Lung (tissue), 12 donors: ENCODE results near the gene HS6ST3. TPM values are rescaled to one million over a fixed set of nuclear protein-coding genes. Genes with fewer than 3 reads are reported as not detected.

Experiments
- ATAC-seq: fragments of 200-7000 bp; cut with Tn5 transposase; one replicate; pipeline ENCODE4 v1.9.1; 2020; ENCODE audit warnings: moderate number of reproducible peaks; ENCODE audit not compliant: insufficient read depth, low FRiP score
- DNase-seq, 3 donors: peaks; one replicate each; pipeline ENCODE4 v3.0.0-alpha.2; 2013 to 2017
- H3K27ac ChIP-seq, 2 donors: one replicate each; pipeline ENCODE4 v1.5.1; 2013; ENCODE audit warnings: mild to moderate bottlenecking in 2 of 2, moderate library complexity in 2 of 2, control low read depth in 1 of 2, inconsistent platforms in 1 of 2, low read depth in 1 of 2, low read length in 1 of 2
- H3K27me3 ChIP-seq, 3 donors: one replicate each; pipeline ENCODE4 v1.5.1; 2013; ENCODE audit warnings: low read length in 2 of 3; ENCODE audit not compliant: control insufficient read depth in 3 of 3, insufficient read depth in 3 of 3
- H3K36me3 ChIP-seq, 4 donors: one replicate each; pipeline ENCODE4 v1.5.1; 2013; ENCODE audit warnings: low read length in 4 of 4, mild to moderate bottlenecking in 1 of 4, moderate library complexity in 1 of 4; ENCODE audit not compliant: control insufficient read depth in 4 of 4, insufficient read depth in 4 of 4
- H3K4me1 ChIP-seq, 5 donors: one replicate each; pipeline ENCODE4 v1.5.1; 2013; ENCODE audit warnings: low read length in 5 of 5, mild to moderate bottlenecking in 2 of 5, moderate library complexity in 1 of 5; ENCODE audit not compliant: control insufficient read depth in 5 of 5, insufficient read depth in 5 of 5
- H3K4me3 ChIP-seq: one replicate; pipeline ENCODE4 v1.5.1; 2013; ENCODE audit warnings: mild to moderate bottlenecking, control low read depth, moderate library complexity
- H3K9ac ChIP-seq, 2 donors: one replicate each; pipeline ENCODE4 v1.5.1; 2013; ENCODE audit warnings: low read length in 2 of 2, control low read depth in 1 of 2; ENCODE audit not compliant: insufficient read depth in 1 of 2
- H3K9me3 ChIP-seq, 4 donors: one replicate each; pipeline ENCODE4 v1.5.1; 2013; ENCODE audit warnings: low read length in 3 of 4, mild to moderate bottlenecking in 1 of 4, moderate library complexity in 1 of 4; ENCODE audit not compliant: control insufficient read depth in 4 of 4, insufficient read depth in 3 of 4
- CTCF ChIP-seq: IDR thresholded peaks from 2 replicates; pipeline ENCODE4 v1.5.1; 2012; ENCODE audit warnings: mild to moderate bottlenecking; ENCODE audit errors: control extremely low read depth, extremely low read depth
- WGBS, 2 donors: extraction: QIAGEN DNeasy Blood & Tissue Kit; methylation state at CpG; one replicate each; pipeline ENCODE4 v1.1.7; 2013; 5-methylcytosine and 5-hydroxymethylcytosine counted together
- polyA plus RNA-seq, 2 donors: library from polyadenylated mRNA; stranded (reverse); fragments of 200-250 nt; gene quantifications; one replicate each; pipeline ENCODE4 v1.2.1, GENCODE V29; 2013
- total RNA-seq, 2 donors: library from RNA; depleted of rRNA in 1 of 2; stranded (reverse); fragments of >200 nt in 1 of 2; gene quantifications; one replicate each; pipeline ENCODE4 v1.2.1, GENCODE V29; 2014 to 2021
- donor health status: control.
- donor health status: control.
- donor health status: Bipolar disorder and iron deficiency.
- donor health status: healthy.
- donor health status: DM: yes; HTN: yes; CAD: no.

Gene HS6ST3
- total and polyA plus RNA-seq, 4 donors = 0.01 to 0.17 (median 0.04) TPM

DNA sequence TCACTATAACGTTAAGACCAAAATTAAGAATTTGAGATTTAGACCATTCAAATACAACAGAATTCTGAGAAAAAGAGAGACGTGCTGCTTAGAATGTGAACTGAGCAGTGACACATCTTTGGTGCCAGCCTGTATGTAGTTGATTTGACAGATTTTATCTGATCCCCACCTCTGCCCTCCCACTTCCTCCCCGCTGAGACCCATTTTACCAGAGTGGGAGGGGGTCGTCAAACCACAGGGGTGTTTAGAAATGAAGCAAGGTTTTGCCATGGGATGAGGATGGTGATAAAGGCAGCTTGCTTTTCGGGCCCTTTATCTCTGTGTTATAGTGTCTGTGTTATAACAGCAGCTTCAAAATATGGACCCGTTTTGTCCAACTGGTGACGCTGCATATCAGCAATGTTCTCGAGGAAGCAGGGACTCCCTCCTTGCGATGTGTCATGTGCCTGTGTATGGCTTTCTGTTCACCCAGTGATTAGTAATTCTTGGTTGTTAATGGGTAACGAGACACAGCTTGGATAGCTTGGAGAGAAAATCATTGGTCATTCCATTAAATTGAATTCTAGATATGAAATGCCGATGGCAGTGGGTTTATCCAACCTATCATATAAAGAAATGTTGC lies 125.0 kb downstream of the HS6ST3 start:
- WGBS, 2 donors = 72 to 77% methylated on average over 11 of the region's 11 CpGs
- no peaks in the 10 kb centered on the region for H3K27me3 ChIP-seq
- H3K36me3 ChIP-seq = no peaks in the 10 kb centered on the region
- H3K4me1 ChIP-seq = no peaks in the 10 kb centered on the region
- DNase-seq = no peak
- ATAC-seq = no peak
- TF ChIP-seq CTCF = no peak
- no peak overlapping the region for H3K4me3 ChIP-seq
- peaks cover 0 to 3% (median 0%) of the 10 kb centered on the region in 4 donors for H3K9me3 ChIP-seq
- no peak overlapping the region for H3K27ac ChIP-seq
- no peak overlapping the region for H3K9ac ChIP-seq

- Histone ChIP-seq H3K4me1 (no peaks in the 10 kb centered on the region), H3K36me3 (no peaks in the 10 kb centered on the region), H3K9me3 (peaks cover 0 to 3% (median 0%) of the 10 kb centered on the region in 4 donors), H3K9ac (no peak overlapping the region), H3K27ac (no peak overlapping the region), H3K27me3 (no peaks in the 10 kb centered on the region), H3K4me3 (no peak overlapping the region)
- DNase-seq = no peak
- TF ChIP-seq CTCF = no peak
- no peak for ATAC-seq
- WGBS, 2 donors = 82 to 87% methylated on average over 6 of the region's 6 CpGs
Observed at GRCh38 chr13:96216543-96216942, 126.6 kb downstream of the HS6ST3 start.

- Histone ChIP-seq H3K4me1 (no peaks in the 10 kb centered on the region), H3K27ac (no peak overlapping the region), H3K36me3 (no peaks in the 10 kb centered on the region), H3K27me3 (no peaks in the 10 kb centered on the region), H3K9ac (no peak overlapping the region), H3K4me3 (no peak overlapping the region), H3K9me3 (peaks cover 0 to 3% (median 0%) of the 10 kb centered on the region in 4 donors)
- ATAC-seq (no peak), DNase-seq (no peak)
- TF ChIP-seq CTCF = no peak
- 48 to 68% methylated on average over 4 of the region's 4 CpGs for WGBS, 2 donors
Observed at GRCh38 chr13:96218475-96218874, 128.6 kb downstream of the HS6ST3 start.

DNA sequence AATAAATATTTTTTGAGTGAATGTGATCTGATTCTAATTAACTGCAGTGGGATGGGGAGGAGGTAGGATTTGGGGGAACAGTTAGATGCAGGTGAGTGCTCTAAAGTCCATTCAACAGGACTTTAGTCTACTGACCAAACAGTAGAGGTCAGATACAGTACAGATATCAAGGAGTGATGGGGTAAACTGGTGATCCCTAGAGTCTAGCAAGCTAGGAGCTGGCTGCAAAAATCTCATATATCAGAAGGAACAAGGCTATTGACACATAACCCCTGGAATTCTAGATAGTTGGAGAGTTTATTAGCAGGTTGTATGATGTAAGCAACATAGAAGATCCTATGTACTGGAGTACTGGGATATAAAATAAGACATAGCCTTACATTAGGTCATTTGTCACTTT lies 131.6 kb downstream of the HS6ST3 start:
- no peaks in the 10 kb centered on the region for H3K36me3 ChIP-seq
- H3K27me3 ChIP-seq = no peaks in the 10 kb centered on the region
- no peak overlapping the region for H3K4me3 ChIP-seq
- no peaks in the 10 kb centered on the region for H3K4me1 ChIP-seq
- ATAC-seq (no peak), DNase-seq (no peak)
- no peak overlapping the region for H3K9ac ChIP-seq
- peaks cover 0 to 3% (median 0%) of the 10 kb centered on the region in 4 donors for H3K9me3 ChIP-seq
- no peak for TF ChIP-seq CTCF
- H3K27ac ChIP-seq = no peak overlapping the region
